ENCODE measurements around the gene RPL39L. TPM values are rescaled to one million over a fixed set of nuclear protein-coding genes. Genes with fewer than 3 reads are reported as not detected.

The RPL39L gene
- total and polyA plus RNA-seq, 2 of the 4 experiments (the other 2 are of a cell fraction) = 18.1 to 34.6 TPM

DNA sequence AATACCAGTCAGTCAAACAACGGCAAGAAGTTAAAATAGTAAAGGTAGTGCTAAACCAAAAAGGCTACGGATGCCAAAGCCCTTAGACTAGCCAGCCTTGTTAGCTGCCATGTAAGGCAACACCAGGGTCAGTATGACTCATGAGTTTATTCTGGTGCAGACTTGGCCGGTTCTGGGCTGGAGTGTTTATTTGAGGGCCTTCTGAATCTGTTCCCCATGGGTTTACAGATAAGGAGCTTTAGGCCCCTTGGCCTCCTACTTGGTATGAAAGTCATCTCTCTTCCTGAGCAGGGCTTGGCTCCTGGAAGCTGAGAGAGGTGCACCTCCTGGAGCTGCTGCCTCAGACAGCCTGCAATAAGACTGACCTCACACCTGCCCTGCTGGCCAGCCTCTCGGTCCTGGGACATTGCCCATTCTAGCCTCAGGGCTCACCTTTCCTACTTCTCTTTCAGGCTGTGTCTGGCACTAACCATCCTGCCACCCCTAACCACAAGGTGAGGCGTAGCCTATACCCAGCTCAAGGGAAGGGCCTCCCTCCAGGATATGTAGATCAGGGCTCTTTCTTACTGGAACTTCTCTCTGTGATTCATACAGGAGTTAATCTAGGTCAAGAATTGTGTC lies 47.6 kb upstream of the RPL39L start (continued):
- TF ChIP-seq CEBPB (IDR thresholded peaks at IDR 0.05; ENCODE audit: low read depth, low read length) = peak; percentile 41; the same call in 1 of the 2 replicates

DNA sequence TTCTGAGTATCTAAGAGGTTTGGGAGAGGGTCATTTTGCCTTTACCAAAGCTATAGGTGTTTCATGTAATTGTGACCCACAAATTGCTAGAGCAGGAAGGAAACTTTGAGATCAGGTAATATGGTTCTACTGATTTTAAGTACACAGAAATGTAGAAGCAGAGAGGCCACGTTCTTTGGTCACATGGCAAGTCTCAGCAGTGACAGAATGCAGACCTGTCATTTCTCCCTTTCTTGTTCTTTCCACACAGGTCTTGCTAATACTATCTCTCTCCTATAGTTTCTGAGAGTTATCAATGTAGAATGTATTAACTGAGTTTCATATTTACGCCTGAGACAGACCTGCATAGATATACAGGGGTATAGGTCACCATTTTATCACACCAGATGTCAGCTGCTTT lies 47.1 kb upstream of the RPL39L start:
- no TSS peak for BruUV-seq (replicated peaks)
- no CpG with 5 or more reads among the region's 2 CpGs for WGBS, 2 experiments (ENCODE audit: extremely low coverage in 2 of 2, insufficient read length in 1 of 2)
- dilution Hi-C loops (cut with HindIII; ENCODE audit: low sequenced_read_pairs, unreplicated experiment) = no loop called here
- Histone ChIP-seq H2AFZ (replicated peaks; ENCODE audit: low read length, poor library complexity) (peak overlapping the region; percentile 19), H3K27me3 (ENCODE audit: control insufficient read depth, insufficient read depth, low read length) (no peaks in the 10 kb centered on the region), H3K36me3 (ENCODE audit: control insufficient read depth, insufficient read depth, low read length) (no peaks in the 10 kb centered on the region), H3K18ac (ENCODE audit: low read depth, low read length) (peak overlapping the region; percentile 87), H3K23ac (ENCODE audit: low read depth, low read length) (peak overlapping the region; percentile 43; the same call in 1 of the 2 replicates), H2AK9ac (replicated peaks; ENCODE audit: low read depth, low read length, poor library complexity) (no peak overlapping the region), H3K79me1 (ENCODE audit: low read depth in 1 of 2, low read length in 2 of 2) (no peaks in the 10 kb centered on the region), H3K4ac (ENCODE audit: low read depth, low read length) (peak overlapping the region; percentile 86), H4K5ac (ENCODE audit: low read depth, low read length) (peak overlapping the region; percentile 54; the same call in 1 of the 2 replicates), H3K4me1 (ENCODE audit: control insufficient read depth, insufficient read depth, low read length) (peaks cover 18% of the 10 kb centered on the region), H4K8ac (ENCODE audit: low read depth in 2 of 2, low read length in 2 of 2) (peak overlapping the region in 1 of 2 experiments; percentile 70; a peak in 2 of 4 replicates), H3K14ac (replicated peaks; ENCODE audit: low read depth, low read length) (peak overlapping the region; percentile 69; the same call in 1 of the 2 replicates), H3K56ac (ENCODE audit: extremely low read depth, insufficient read depth, low read length) (peak overlapping the region; percentile 75), H2BK120ac (ENCODE audit: low read depth, low read length) (peak overlapping the region; percentile 92), H2BK15ac (ENCODE audit: low read depth, low read length) (peak overlapping the region; percentile 65; the same call in 1 of the 3 replicates), H4K91ac (ENCODE audit: insufficient read depth, low read depth, low read length) (peak overlapping the region; percentile 71; the same call in 1 of the 2 replicates), H4K20me1 (ENCODE audit: insufficient read depth, low read length) (no peaks in the 10 kb centered on the region), H3K9ac (ENCODE audit: low read depth, low read length) (no peak overlapping the region), H3K4me3 (ENCODE audit: insufficient read depth, low read depth, low read length) (no peak overlapping the region), H2BK5ac (ENCODE audit: low read depth, low read length, poor library complexity, severe bottlenecking) (peak overlapping the region; percentile 74), H2AK5ac (ENCODE audit: low read depth, low read length) (peak overlapping the region; percentile 92), H3K27ac (ENCODE audit: insufficient read depth, low read length) (peak overlapping the region; percentile 57; the same call in 1 of the 2 replicates), H3K9me1 (ENCODE audit: insufficient read depth, low read length) (peaks cover 2% of the 10 kb centered on the region), H3K4me2 (ENCODE audit: low read depth, low read length) (peak overlapping the region; percentile 37; the same call in 1 of the 2 replicates), H2BK20ac (ENCODE audit: low read depth, low read length) (peak overlapping the region; percentile 96), H3K9me3 (ENCODE audit: control insufficient read depth, insufficient read depth, low read length) (no peaks in the 10 kb centered on the region)
- in situ Hi-C loops (cut with MboI; ENCODE audit: low sequenced_read_pairs) = no loop called here
- no peak for DNase-seq
- intact Hi-C loops (cut with micrococcal nuclease) = no loop called here
- TF ChIP-seq, protein P1, sequence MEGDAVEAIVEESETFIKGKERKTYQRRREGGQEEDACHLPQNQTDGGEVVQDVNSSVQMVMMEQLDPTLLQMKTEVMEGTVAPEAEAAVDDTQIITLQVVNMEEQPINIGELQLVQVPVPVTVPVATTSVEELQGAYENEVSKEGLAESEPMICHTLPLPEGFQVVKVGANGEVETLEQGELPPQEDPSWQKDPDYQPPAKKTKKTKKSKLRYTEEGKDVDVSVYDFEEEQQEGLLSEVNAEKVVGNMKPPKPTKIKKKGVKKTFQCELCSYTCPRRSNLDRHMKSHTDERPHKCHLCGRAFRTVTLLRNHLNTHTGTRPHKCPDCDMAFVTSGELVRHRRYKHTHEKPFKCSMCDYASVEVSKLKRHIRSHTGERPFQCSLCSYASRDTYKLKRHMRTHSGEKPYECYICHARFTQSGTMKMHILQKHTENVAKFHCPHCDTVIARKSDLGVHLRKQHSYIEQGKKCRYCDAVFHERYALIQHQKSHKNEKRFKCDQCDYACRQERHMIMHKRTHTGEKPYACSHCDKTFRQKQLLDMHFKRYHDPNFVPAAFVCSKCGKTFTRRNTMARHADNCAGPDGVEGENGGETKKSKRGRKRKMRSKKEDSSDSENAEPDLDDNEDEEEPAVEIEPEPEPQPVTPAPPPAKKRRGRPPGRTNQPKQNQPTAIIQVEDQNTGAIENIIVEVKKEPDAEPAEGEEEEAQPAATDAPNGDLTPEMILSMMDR (conservative IDR thresholded peaks at IDR 0.05; ENCODE audit: low read depth, low read length) = no peak
- TF ChIP-seq, protein P2, sequence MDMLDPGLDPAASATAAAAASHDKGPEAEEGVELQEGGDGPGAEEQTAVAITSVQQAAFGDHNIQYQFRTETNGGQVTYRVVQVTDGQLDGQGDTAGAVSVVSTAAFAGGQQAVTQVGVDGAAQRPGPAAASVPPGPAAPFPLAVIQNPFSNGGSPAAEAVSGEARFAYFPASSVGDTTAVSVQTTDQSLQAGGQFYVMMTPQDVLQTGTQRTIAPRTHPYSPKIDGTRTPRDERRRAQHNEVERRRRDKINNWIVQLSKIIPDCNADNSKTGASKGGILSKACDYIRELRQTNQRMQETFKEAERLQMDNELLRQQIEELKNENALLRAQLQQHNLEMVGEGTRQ (IDR thresholded peaks at IDR 0.05; ENCODE audit: low read depth, low read length) = no peak
- no peak for TF ChIP-seq POLR2A (IDR thresholded peaks at IDR 0.05; ENCODE audit: low read depth, low read length)
- TF ChIP-seq, protein P3, sequence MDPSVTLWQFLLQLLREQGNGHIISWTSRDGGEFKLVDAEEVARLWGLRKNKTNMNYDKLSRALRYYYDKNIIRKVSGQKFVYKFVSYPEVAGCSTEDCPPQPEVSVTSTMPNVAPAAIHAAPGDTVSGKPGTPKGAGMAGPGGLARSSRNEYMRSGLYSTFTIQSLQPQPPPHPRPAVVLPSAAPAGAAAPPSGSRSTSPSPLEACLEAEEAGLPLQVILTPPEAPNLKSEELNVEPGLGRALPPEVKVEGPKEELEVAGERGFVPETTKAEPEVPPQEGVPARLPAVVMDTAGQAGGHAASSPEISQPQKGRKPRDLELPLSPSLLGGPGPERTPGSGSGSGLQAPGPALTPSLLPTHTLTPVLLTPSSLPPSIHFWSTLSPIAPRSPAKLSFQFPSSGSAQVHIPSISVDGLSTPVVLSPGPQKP (IDR thresholded peaks at IDR 0.05; ENCODE audit: borderline replicate concordance, low read depth, low read length) = no peak
- no peak for ATAC-seq (ENCODE audit: low read depth)
- CTCF ChIA-PET = interaction anchor here (1.2 kb wide), 1 partner anchor 47 kb away, joined by 4 read pairs; the partner anchor contains the start of gene RPL39L
- POLR2A ChIA-PET (ENCODE audit: unreplicated experiment) = no interaction called here

Measured in IMR-90 (cell line).